ENCODE data around the gene UMAD1.

GRCh38 chr7:7882888-7883287 lies 242.3 kb downstream of the UMAD1 start:
- TF ChIP-seq, protein P1, sequence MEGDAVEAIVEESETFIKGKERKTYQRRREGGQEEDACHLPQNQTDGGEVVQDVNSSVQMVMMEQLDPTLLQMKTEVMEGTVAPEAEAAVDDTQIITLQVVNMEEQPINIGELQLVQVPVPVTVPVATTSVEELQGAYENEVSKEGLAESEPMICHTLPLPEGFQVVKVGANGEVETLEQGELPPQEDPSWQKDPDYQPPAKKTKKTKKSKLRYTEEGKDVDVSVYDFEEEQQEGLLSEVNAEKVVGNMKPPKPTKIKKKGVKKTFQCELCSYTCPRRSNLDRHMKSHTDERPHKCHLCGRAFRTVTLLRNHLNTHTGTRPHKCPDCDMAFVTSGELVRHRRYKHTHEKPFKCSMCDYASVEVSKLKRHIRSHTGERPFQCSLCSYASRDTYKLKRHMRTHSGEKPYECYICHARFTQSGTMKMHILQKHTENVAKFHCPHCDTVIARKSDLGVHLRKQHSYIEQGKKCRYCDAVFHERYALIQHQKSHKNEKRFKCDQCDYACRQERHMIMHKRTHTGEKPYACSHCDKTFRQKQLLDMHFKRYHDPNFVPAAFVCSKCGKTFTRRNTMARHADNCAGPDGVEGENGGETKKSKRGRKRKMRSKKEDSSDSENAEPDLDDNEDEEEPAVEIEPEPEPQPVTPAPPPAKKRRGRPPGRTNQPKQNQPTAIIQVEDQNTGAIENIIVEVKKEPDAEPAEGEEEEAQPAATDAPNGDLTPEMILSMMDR (IDR thresholded peaks at IDR 0.05): no peak
- TF ChIP-seq POLR2AphosphoS5 (IDR thresholded peaks at IDR 0.05): no peak
- TF ChIP-seq POLR2A (IDR thresholded peaks at IDR 0.05; ENCODE audit: low read depth): no peak
